ENCODE results near the gene PEAR1.

- TF ChIP-seq USF1 (IDR thresholded peaks at IDR 0.05; ENCODE audit: borderline replicate concordance, low read depth) (no peak), CTCF (IDR thresholded peaks at IDR 0.05) (no peak), SMC3 (IDR thresholded peaks at IDR 0.05; ENCODE audit: low read depth, low read length) (no peak), EP300 (IDR thresholded peaks at IDR 0.05; ENCODE audit: borderline replicate concordance in 1 of 2, low read depth in 1 of 2, low read length in 1 of 2) (no peak), POLR2AphosphoS5 (IDR thresholded peaks at IDR 0.05; ENCODE audit: low read depth, low read length) (no peak)
Measured at GRCh38 chr1:156886583-156887281, 6.8 kb upstream of the PEAR1 start.
